Hematopoietic multipotent progenitor cell treated with erythropoietin and hydrocortisone succinate and interleukin-3 and kit ligand, for 15 days (in vitro differentiated cells): Measurements from ENCODE around the gene ARHGAP6.
A peak's percentile ranks its signal among the peaks of the same experiment; 100 is the strongest.

Experiments used
- DNase-seq: peaks from one replicate; pipeline ENCODE4 v3.0.0-alpha.2; 2015; ENCODE audit warnings: low spot score

The ARHGAP6 gene

DNA sequence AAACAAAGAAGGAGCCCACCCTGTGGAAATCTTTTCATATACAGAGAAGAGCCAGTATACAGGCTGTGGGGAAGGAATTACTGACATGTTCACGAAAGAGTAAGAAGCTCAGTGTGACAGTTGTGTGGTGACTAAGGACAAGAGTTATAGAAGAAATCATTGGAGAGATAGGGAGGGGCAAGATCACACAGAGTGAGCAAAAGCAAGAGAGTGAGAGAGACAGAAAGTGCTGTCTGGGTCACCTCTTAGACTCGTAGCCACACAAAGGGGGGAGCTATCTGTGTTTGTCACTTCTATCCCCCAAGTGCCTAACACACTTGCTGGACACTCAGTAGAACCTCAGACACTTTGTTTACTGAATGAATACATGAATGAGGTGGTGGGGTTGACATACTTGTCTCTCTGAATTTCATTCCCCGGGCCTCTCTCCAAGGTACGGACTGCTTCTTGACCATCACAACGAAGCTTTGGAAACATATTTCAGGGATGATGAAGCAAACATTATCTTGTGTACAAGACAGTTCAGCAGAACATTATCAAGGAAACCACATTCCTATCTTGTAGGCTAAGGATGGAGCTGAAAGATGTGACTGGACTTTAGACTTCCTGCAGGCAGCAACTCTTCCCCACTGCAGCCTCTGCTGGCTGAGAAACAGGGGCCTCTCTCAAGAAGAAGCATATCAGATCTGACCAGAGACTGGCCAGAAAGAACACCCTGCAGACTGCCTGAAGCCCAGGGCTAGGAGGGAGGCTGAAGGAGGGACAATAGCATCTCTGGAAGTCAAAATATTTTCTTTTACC is 204.3 kb downstream of the ARHGAP6 start:
- DNase-seq = peak; percentile 2

DNA sequence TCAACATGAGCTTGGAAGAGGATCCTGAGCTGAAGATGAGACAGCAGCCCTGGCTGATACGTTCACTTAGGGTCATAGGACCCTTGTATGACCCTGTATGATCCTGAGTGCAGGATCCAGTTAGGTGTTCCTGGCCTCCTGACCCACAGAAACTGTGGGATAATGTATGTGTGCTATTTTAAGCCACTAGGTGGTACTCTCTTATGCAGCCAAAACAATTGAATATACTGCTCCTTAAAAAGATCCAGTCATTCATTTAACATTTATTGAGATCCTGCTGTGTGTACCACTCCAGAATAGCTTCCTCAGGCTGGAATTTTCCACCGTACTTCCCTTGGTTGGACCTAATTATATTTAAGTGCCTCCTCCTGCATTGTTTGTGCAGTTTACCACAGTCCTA is 205.4 kb downstream of the ARHGAP6 start:
- DNase-seq = no peak

- DNase-seq = no peak
Measured at GRCh38 chrX:11458170-11458569, 207.6 kb downstream of the ARHGAP6 start.

DNA sequence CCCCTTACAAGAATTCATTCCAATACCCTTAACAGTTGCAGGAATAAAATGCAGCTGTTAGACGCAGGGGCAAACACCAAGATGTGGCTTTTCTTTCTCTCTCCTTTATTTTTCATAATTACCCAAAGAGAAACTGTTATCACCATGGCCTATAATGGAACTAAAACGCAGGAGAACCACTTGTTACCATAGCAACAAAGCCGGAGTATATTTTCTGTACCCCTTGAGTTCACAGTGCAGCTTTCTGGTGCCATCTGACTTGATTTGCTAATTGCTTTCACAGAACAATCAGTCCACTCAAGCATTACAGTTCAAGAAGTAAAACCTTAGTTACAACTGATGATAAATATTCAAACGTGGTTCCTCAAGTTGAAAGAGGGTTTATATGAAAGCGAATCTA is 214.6 kb downstream of the ARHGAP6 start:
- no peak for DNase-seq

GRCh38 chrX:11450354-11450753 is 215.4 kb downstream of the ARHGAP6 start:
- no peak for DNase-seq

DNA sequence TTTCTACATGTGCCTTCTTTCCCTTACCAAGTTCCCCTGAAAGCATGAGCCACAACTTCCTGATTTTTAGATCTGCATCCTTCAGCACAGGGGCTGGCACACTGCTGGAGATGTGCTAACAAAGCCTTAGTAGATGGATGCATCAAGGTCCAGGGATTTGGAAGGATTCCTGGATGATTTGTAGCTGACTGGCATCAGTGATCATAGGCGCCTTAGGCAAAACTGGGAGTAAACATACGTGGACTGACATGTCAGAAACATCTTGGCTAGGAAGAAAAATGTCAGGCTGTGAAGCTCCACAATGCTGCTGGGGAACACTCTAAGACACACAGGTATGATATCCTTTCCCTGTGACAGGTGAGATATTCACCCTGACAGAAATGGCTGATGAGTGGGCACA is 216.1 kb downstream of the ARHGAP6 start:
- DNase-seq = no peak

DNA sequence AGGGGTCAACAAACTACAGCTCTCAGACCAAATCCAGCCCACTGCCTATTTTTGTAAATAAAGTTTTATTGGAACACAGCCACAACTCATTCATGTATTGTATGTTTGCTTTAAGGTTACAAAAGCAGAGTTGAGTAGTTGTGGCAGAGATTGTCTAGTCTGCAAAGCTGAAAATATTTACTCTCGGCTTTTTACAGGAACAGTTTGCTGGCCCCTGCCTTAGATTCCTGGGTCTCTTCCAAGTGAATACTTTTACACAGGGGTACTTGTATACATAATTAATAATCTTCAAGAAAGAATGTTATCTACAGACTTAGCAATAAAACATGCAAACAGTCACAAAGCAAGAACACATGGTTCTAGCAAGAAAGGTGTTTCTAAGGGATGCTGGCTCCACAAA is 218.3 kb downstream of the ARHGAP6 start:
- no peak for DNase-seq

GRCh38 chrX:11446949-11447348 is 218.8 kb downstream of the ARHGAP6 start:
- DNase-seq = no peak

- DNase-seq = no peak
Measured at GRCh38 chrX:11446336-11446735, 219.4 kb downstream of the ARHGAP6 start.

- no peak for DNase-seq
Measured at GRCh38 chrX:11445540-11445939, 220.2 kb downstream of the ARHGAP6 start.

DNA sequence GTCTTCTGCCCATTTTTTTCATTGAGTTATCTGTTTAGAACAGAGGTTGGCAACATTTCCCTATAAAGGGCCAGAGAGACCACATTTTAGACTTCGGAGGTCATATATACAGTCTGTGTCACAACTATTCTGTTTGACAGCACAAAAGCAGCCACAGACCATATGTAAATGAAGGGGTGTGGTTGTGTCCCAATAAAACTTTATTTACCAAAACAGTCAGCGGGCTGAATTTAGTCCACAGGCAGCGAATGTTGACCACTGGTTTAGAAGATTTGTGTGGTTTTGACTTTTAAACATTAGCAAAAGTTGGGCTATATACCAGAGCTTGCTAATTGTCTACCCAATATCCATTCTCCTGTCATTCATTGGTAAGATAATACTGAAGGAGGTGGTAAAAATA is 221.7 kb downstream of the ARHGAP6 start:
- no peak for DNase-seq

GRCh38 chrX:11439846-11440245 is 225.9 kb downstream of the ARHGAP6 start:
- no peak for DNase-seq

DNA sequence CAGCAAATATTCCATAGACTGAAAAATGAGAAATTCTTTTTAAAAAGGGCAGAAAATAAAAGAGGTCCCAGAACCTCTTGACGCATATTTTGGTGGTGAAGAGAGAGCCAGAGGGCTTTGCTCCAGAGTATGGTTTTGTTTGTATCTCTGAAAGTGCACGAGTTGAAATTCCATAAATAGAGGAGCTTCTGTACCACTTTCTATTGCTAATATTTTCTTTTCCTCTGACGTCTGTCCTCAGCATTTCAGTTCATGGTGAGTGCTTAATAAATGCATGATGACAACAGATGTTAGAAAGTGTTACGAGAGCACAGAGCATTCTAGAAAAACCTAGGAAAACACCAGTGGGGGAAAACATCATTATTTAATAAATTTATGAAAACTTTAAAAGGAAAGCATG is 227.0 kb downstream of the ARHGAP6 start:
- DNase-seq = no peak

DNA sequence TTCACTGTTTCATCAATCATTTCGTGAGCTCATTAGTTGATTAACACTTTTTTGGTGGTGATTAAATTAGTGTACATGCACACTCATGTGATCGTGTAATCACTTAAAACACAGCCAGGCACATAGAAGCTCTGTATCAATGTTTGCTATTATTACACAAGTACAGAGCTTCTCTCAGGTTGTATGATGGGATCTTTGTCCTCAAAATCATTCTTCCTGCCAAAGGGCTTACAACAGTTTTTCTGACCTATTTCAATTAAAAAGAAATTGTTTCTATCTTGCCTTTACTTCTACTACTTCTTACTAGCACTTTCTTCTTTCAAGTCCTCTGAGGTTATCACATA is 227.4 kb downstream of the ARHGAP6 start:
- no peak for DNase-seq

- no peak for DNase-seq
Measured at GRCh38 chrX:11437642-11438379, 227.9 kb downstream of the ARHGAP6 start.

- DNase-seq = no peak
Measured at GRCh38 chrX:11435568-11435967, 230.2 kb downstream of the ARHGAP6 start.

- DNase-seq = no peak
Measured at GRCh38 chrX:11434607-11435006, 231.1 kb downstream of the ARHGAP6 start.

- no peak for DNase-seq
Measured at GRCh38 chrX:11431786-11432185, 233.9 kb downstream of the ARHGAP6 start.

DNA sequence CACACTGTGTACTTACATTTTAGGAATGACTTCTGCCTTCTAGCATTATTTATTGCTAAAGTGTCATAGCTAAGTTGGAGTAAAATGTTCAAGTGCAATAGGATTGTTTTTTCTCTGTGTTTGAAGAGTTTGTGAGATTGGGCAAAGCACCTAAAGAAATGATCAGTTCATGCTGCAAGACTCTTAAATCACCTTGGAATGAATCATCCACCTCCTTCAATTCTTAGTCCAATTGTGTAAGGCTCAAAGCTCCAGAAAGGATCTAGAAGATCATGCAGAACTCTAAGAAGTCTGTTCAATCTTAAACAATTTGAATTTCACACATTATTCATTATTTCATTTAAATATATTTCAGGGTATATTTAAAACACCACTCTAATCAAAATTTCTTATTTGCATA is 235.4 kb downstream of the ARHGAP6 start:
- DNase-seq = no peak

DNA sequence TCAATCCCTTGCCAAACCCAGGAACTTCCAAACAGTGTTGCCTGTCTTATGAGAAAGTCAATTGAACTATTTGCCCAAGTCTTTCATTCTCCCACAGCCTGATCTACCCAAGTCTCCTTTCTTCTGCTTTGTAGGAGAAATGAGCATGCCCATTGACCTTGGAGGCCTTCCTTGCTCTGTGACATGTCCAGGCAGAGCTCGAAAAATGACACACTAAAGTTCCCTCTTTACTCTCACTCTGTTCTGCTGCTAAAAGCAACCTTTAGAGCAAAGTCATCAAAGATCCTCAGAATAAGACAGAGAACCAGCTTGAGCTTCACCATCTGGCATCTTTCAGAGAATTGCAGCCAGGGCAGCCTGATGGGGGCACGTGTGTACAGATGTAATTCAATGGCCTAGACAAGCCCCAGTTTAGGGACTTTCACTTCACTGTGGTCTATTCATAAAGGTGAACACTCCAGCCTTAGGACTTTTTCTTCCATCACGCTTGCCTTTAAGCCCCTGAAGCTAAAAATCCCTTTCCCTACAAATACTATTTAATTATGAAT is 236.1 kb downstream of the ARHGAP6 start:
- no peak for DNase-seq

DNA sequence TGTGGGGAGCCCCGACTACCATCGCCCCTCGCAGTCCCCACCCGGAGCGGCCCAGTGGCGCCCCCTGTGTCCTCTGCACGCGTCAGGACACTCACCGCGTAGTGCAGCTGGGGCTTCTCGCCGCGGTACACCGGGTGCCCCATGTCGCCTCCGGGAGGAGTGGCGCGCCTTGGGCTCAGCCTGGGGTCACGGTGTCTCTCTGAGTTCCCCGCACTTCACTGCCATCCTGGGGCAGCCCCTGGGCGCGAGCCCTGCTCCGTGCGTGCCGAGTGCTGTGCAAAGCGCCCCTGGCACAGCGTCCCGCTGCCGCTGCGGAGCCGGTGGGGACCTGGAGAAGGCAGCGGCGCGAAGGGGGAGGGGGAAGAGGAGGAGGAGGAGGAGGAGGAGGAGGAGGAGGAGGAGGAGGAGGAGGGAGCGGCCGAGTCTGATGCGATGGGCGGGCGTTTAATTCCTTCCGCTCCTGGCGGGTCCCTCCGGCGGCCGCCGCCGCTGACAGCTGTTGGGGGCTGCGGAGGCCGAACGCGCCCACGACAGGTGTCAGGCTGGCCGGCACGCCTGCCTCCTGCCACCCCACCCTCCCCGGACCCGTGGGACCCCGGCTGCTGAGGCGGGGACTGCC is 238.2 kb downstream of the ARHGAP6 start:
- DNase-seq = peak; percentile 3

DNA sequence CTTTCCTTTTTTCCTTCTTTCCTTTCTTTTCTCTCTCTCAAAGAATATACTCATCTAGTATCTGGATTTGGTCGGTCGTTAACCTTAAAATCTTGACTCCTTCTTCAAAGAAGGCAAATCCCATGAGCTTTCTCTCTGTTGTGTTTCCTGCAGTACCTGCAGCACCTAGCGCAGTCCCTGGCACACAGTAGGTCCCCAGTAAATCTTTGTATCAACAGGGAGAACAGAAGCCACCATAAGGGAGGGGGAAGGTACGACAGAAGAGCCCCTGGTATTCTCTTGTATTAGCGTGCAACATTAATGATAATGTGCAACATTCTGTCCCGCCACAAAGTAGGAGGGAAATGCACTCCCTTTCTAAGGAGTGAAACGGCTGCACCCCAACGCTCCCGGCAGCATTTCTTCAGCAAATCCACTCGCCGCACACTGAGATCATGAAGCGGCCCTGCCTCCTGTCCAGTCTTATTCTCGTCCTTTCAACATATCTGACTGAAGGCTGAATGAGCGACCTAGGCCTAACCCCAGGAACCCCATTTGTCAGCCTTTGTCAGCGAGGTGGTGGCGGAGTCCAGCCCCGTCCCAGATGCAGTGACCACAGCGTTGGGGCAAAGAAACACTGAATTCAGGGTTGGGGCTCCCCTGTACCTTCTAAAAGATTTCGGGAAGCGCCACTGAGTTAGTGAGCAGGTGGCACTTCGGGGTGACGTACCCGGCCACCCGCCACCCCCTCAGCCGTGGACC is 238.8 kb downstream of the ARHGAP6 start:
- no peak for DNase-seq
